GM21723 (cell line): ENCODE results near the gene LAD1.

Source experiments
- ATAC-seq: cut with Tn5 transposase; IDR thresholded peaks from one replicate; pipeline ENCODE4 v1.9.1; 2021; ENCODE audit warnings: mild to moderate bottlenecking, moderate library complexity; ENCODE audit not compliant: unreplicated experiment

The LAD1 gene

GRCh38 chr1:201419746-201420607, 20.9 kb upstream of the LAD1 start:
- no peak for ATAC-seq

GRCh38 chr1:201419256-201419655, 20.1 kb upstream of the LAD1 start:
- no peak for ATAC-seq

- no peak for ATAC-seq
Measured at GRCh38 chr1:201418461-201418860, 19.3 kb upstream of the LAD1 start.

DNA sequence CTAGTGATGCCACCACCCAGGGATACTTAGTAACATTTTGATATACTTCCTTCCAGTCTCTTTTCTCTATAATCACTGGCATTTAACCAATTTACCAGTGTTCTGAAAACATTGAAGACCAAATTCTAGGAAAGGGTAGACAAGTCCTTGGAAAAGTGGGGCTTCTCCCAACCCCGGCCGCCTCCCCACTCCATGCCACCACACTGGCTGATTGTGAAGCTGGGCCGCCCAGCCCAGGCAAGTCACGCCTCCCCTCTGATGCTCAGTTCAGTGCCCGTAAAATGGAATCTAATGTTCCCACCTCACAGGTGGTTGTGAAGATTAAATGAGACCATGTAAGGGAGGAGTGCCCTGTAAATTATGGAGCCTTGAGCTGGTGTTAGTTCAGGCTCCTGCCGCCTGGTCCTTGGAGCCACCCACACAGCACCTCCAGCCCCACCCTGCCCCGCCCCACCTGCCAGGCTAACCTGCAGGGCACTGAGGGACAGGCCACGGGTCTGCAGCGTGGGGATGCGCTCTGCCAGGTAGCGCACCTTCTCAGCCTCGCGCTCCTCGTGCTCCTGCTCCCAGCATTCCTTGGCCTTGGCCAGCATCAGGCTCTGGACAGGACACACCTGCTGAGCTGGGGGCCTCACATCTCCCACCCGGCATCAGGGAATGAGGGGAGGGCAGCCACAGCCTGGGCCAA, 15.1 kb upstream of the LAD1 start:
- no peak for ATAC-seq

DNA sequence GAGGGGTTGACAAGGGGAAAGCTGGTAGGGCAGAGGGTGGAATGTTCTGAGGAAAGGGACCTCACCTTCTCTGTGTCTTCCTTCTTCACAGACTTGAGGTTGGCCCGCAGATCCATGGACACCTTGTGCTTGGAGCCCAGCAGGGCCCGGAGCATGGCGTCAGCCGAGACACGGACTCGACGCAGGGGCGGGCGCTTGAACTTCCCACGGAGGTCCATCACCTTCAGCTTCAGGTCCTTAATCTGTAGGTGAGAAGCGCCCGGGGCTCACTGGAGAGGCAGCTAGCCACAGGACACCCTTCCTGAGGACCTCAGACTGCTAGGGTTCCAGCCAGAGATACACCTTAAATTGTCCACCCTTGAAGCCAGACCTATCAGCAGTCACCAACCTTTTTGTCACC, 12.2 kb upstream of the LAD1 start:
- ATAC-seq, result no peak

DNA sequence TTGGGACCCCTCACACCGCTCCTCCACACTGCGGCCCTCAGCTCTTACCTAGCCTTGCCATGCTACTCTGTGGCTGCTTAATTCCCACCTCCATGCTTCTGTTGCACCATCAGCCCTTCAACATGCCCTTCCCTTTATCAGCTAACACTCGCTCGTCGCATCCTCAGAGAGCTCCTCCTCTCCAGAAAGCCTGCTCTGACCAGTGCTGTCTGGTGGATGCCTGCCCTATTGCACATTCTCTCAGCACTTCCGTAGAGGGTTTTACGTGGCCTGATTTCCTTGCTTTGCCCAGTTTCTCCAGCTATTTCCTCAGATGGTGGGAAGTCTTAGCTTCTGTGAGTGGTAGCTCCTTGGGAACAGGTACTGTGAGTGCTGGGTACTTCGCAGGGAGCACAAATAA, 10.3 kb upstream of the LAD1 start:
- ATAC-seq, result no peak

DNA sequence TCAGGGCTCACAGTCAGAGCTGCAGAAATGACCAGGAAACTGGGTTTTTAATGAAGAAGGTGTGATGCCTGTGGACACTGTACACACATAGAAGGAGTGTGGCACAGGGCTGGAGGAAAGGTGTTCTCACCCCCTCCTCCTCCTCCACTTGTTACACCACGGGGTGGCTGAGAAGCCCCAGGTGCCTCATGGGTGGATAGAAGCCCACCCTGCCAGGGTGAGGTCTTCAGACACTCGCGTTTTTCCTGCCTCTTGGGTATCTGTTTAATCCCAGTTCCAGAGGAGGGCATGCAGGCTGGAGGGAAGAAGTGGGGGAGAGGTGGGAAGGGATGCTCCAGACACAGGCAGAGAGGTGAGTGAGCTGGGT, 9.7 kb upstream of the LAD1 start:
- no peak for ATAC-seq

DNA sequence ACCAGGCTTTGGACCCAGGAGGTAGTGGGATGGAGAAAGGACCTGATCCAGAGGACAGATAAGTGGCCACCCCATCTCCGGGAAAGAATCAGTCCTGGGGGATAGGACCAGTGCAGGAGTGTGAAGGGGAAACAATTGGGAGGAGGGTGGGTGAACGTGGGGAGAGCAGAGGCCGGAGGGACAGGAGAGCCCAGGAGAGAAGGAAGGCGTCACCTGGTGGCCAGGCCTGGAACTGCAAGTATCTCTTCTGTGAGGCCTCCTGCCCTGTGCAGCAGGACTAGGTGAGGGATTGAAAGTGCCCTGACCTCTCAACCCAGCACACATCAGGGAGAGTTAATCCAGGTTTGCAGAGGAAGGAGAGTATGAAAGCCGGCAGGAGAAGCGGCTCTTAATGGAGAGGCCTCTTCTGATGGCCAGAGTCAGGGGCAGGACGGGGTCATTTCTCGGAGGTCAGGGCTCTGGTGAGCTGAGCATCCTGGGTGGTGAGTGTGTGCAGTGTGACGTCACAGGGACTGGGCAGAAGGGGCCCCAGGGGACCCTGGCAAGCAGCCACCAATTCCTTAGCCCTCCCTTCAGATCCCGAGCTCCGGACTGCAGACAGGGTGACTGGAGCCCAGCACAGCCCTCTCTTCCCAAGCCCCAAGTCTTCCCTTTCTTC, 9.2 kb upstream of the LAD1 start:
- ATAC-seq, result no peak

- ATAC-seq, result no peak
Measured at GRCh38 chr1:201406831-201407406, 7.8 kb upstream of the LAD1 start.

DNA sequence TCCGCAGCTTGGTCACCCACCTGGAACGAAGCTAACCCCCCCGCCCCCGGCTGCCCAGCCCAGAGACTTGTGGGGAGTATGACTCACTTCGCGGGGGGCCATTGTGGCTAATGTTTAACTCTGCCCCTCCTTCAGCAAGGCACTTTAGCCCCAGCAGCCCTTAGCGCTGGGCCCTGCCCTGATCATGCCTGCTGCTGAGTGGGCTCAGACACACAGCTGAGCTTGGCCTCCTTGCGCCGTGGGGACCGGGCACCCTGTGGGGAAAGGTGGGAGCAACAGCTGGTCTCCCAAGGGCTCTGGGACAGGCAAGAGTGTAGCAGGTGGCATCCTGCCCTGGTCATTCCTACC, 6.3 kb upstream of the LAD1 start:
- peak; percentile 43 for ATAC-seq

DNA sequence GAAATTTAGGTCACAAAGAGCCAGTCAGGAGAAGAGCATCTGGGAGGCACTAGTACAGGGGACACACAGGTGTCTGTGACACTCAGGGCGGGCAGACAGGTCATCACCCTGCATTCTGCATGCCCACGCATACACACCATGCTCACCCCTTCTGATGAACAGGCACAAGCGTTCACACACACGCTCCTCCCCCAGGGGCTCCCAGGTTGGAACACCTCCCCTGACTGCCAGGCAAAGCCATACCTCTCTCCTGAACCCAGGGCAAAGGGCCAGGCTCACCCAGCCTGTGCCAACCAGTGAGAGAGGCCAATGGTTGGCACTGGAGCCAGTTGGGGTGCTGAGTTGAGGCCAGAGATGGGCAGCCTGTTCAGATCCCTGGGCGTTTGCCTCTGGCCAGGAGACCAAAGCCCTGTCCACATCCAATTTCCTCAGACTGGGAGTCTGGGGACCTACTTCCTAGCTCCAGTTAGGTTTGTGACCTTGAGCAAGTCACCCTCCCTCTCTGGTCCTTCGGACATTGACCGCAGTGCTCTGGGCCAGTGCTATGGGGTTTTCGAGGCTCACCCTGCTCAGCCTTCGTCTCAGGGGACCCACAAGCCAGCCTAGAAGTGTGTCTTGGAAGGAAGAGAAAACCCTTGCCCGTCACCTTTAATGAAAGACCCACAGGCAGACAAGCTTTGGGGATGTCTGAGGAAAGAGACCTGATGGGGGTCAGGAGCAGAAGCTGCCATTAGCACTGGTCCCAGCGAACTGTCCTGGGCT, 5.8 kb upstream of the LAD1 start:
- ATAC-seq, result no peak

GRCh38 chr1:201404055-201404454, 4.9 kb upstream of the LAD1 start:
- ATAC-seq, result no peak

DNA sequence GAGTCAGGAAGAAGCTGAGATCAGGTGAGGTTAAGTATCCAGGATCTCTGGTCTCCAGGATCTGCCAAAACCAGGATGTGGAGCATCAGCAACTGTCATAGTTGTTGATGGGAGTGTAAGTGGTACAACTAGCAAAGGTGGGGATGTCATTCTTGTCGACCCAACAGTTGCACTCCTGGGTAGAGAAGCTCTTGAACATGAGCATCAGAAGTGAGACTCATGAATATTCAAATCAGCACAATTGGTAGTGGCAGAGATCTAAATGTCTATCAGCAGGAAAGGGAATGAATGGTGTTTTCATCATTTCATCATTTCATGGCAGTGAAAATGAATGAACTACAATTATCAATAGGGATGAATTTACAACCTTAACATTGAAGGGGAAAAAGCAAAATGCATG, 4.2 kb upstream of the LAD1 start:
- no peak for ATAC-seq

DNA sequence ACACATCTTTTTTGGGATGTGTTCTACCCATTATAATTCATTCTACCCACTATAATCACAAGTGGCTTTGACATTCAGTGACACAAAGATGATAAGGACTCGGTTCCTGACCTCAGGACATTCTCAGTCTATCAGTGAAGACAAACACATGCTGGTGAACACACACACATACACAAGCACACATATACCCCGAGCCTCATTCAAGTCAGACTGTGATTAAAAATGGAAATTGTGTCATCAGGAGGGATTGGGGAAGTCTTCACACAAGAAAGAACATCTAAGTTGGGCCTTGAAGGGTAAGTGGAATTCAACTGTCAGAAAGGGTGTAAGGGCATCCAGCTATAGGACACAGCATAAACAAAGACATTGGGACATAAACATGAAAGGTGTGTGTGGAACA, 2.6 kb upstream of the LAD1 start:
- no peak for ATAC-seq

DNA sequence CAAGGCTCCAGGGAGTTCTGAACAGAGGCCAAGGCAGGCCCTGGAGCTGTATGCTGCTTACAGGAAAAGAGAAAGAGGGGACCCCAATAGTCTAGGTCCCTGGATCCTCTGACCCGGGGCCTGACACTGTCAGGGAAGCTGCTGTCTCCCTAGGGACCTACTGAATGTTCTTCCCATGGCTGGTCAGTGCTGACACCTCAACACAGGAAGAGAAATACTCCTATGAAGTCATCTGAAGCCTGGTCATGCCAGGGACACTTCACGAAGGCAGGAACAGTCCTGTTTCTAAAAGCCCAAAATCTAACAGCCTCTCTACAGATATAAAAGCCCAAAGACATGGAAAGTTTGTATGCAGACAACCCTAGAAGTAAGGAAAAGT, 1.7 kb upstream of the LAD1 start:
- ATAC-seq, result no peak

GRCh38 chr1:201400212-201400851, 1.2 kb upstream of the LAD1 start:
- ATAC-seq, result no peak

DNA sequence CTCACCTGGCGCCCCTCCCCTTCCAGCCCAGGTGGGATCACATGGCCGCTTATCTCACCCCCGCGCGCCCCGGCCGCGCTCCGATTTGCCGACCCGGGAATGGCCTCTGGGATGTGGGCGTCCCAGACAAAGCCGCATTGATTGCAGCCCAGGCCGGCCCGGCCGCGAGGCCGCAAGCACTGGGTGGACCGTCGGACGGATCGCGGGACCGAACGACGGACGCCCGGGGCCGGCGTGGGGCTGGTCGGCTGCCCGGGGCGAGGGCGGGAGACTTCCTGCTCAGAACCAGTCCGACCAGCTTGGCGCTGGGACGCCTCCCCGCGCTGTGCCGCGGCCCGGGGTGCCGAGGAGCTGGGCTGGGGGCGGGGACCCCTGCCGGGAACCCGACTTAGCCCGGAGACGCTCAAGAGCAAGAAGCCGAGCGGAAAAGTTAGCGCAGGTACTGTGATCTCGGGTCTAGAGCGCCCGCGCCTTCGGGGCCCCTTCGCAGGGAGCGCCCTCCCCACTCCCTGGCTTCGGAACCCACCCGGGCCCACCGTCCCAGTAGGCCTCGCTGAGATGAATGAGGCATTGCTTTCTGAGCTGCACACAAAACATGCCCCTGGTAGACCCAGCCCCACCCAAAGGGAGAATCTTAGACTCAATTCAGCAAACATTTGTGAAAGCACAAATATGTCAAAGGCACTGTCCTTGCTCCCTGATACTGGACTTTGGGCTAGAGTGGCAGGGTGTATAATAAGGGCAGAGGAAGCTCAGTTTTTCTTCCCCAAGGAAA, 415 bp upstream of the LAD1 start:
- no peak for ATAC-seq

DNA sequence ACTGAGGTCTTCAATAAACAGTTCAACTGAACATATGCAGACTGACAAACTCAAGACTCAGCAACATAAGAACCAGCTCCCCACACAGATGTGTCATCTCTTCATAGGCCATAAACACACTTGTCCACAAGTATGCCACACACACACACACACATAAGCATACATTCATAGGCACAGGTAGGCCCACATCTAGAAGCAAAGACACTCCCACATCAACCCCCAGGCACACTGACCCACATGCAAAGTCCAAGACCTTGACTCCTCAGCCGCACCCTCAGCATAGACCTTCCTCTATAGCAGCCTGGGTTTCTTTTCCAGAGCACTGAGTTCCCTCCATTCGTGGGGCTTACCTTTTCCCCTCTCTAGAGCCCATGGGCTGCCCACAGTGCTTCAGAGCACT, 1.4 kb downstream of the LAD1 start:
- no peak for ATAC-seq

DNA sequence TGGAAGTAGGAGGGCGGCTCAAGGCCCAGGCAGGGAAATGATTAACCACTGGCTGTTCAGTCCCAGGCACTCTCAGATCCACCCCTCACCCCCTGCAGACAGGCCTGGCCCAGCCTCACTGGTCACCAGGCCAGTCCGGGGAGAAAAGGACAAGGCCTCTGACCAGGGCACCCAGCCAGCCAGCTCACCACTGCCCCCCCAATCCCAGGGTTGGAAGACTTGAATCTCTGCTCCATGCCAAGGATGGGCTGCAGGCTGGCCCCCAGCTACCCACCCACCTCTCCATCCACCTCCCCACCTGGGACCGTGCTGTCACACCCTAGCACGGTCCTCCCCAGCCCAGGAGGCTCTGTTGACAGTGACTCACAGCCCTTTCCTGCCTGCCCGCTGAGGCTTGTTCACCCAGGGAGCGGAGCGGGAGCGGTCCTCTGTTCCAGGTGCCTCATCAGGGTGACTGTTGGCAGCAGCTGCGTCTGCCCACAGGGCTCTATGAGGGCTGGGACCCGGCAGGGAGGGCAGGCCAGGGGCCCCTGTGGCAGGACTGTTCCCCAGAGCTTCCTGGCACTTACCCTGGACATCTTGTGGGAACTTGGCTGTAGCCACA, 2.2 kb downstream of the LAD1 start:
- ATAC-seq, result no peak
